Measurements from ENCODE around the gene ORAI3.

ORAI3 gene

GRCh38 chr16:30964574-30965226 is 15.8 kb downstream of the ORAI3 start:
- Histone ChIP-seq H3K36me3 (ENCODE audit: control insufficient read depth, insufficient read depth, low read length) (no peaks in the 10 kb centered on the region), H3K9me3 (ENCODE audit: control insufficient read depth, low read length) (no peaks in the 10 kb centered on the region), H3K4me2 (ENCODE audit: low read length) (no peak overlapping the region), H2AFZ (no peak overlapping the region), H3K4me1 (no peaks in the 10 kb centered on the region), H3K27me3 (ENCODE audit: control insufficient read depth, insufficient read depth, low read length) (no peaks in the 10 kb centered on the region), H3K79me2 (peaks cover 10% of the 10 kb centered on the region), H3K4me3 (ENCODE audit: low read depth, low read length) (no peak overlapping the region), H3K27ac (no peak overlapping the region), H3K9ac (no peak overlapping the region)
- no peak for TF ChIP-seq CTCF (IDR thresholded peaks at IDR 0.05)

GRCh38 chr16:30965436-30965835 is 16.6 kb downstream of the ORAI3 start:
- Histone ChIP-seq H2AFZ (no peak overlapping the region), H3K4me1 (no peaks in the 10 kb centered on the region), H3K36me3 (ENCODE audit: control insufficient read depth, insufficient read depth, low read length) (no peaks in the 10 kb centered on the region), H3K4me2 (ENCODE audit: low read length) (no peak overlapping the region), H3K9ac (no peak overlapping the region), H3K79me2 (peaks cover 10% of the 10 kb centered on the region), H3K27ac (no peak overlapping the region), H3K4me3 (ENCODE audit: low read depth, low read length) (no peak overlapping the region), H3K9me3 (ENCODE audit: control insufficient read depth, low read length) (no peaks in the 10 kb centered on the region), H3K27me3 (ENCODE audit: control insufficient read depth, insufficient read depth, low read length) (no peaks in the 10 kb centered on the region)
- TF ChIP-seq CTCF (IDR thresholded peaks at IDR 0.05), result no peak

- TF ChIP-seq CTCF (IDR thresholded peaks at IDR 0.05), result no peak
- Histone ChIP-seq H3K4me3 (ENCODE audit: low read depth, low read length) (no peak overlapping the region), H3K79me2 (peaks cover 10% of the 10 kb centered on the region), H2AFZ (no peak overlapping the region), H3K4me1 (no peaks in the 10 kb centered on the region), H3K4me2 (ENCODE audit: low read length) (no peak overlapping the region), H3K27me3 (ENCODE audit: control insufficient read depth, insufficient read depth, low read length) (no peaks in the 10 kb centered on the region), H3K27ac (no peak overlapping the region), H3K36me3 (ENCODE audit: control insufficient read depth, insufficient read depth, low read length) (no peaks in the 10 kb centered on the region), H3K9me3 (ENCODE audit: control insufficient read depth, low read length) (no peaks in the 10 kb centered on the region), H3K9ac (no peak overlapping the region)
These were observed 17.3 kb downstream of the ORAI3 start for GRCh38 chr16:30966033-30966619.

GRCh38 chr16:30967795-30968194 is 18.9 kb downstream of the ORAI3 start:
- H2AFZ ChIP-seq, result no peak overlapping the region
- H3K36me3 ChIP-seq (ENCODE audit: control insufficient read depth, insufficient read depth, low read length), result no peaks in the 10 kb centered on the region
- H3K27me3 ChIP-seq (ENCODE audit: control insufficient read depth, insufficient read depth, low read length), result no peaks in the 10 kb centered on the region
- no peak overlapping the region for H3K27ac ChIP-seq
- TF ChIP-seq CTCF (IDR thresholded peaks at IDR 0.05), result no peak
- H3K4me2 ChIP-seq (ENCODE audit: low read length), result no peak overlapping the region
- no peak overlapping the region for H3K4me3 ChIP-seq (ENCODE audit: low read depth, low read length)
- H3K9ac ChIP-seq, result no peak overlapping the region
- no peaks in the 10 kb centered on the region for H3K9me3 ChIP-seq (ENCODE audit: control insufficient read depth, low read length)
- H3K4me1 ChIP-seq, result no peaks in the 10 kb centered on the region
- peaks cover 10% of the 10 kb centered on the region for H3K79me2 ChIP-seq
